Measurements from ENCODE around the gene CELSR1.
"Not testable (repeated sequence)": the region's sequence is repeated elsewhere in the genome, so short reads cannot be mapped to it uniquely, and the experiment has no call there.

The CELSR1 gene

GRCh38 chr22:46399251-46400024 is 138.0 kb downstream of the CELSR1 start:
- H3K9me3 ChIP-seq (ENCODE audit: low read length): peaks cover 2% of the 10 kb centered on the region
- no peaks in the 10 kb centered on the region for H3K27me3 ChIP-seq (ENCODE audit: insufficient read depth, low read length)
- peaks cover 8% of the 10 kb centered on the region for H3K36me3 ChIP-seq (ENCODE audit: insufficient read depth, low read length)

GRCh38 chr22:46397951-46398350 is 139.5 kb downstream of the CELSR1 start:
- Histone ChIP-seq H2AFZ (ENCODE audit: low read depth, low read length) (no peak overlapping the region), H3K9me3 (ENCODE audit: low read length) (peaks cover 2% of the 10 kb centered on the region)

More at GRCh38 chr22:46399251-46400024, 138.0 kb downstream of the CELSR1 start:
- H3K4me3 ChIP-seq (ENCODE audit: low read length): no peak overlapping the region
- no peak overlapping the region for H2AFZ ChIP-seq (ENCODE audit: low read depth, low read length)
- no peaks in the 10 kb centered on the region for H3K4me1 ChIP-seq (ENCODE audit: insufficient read depth, low read length)

GRCh38 chr22:46397514-46397913 is 139.9 kb downstream of the CELSR1 start:
- H2AFZ ChIP-seq (ENCODE audit: low read depth, low read length): no peak overlapping the region
- H3K36me3 ChIP-seq (ENCODE audit: insufficient read depth, low read length): peaks cover 11% of the 10 kb centered on the region
- no peaks in the 10 kb centered on the region for H3K27me3 ChIP-seq (ENCODE audit: insufficient read depth, low read length)
- H3K9me3 ChIP-seq (ENCODE audit: low read length): peaks cover 2% of the 10 kb centered on the region
- H3K4me1 ChIP-seq (ENCODE audit: insufficient read depth, low read length): no peaks in the 10 kb centered on the region
- H3K4me3 ChIP-seq (ENCODE audit: low read length): no peak overlapping the region

More at GRCh38 chr22:46397951-46398350, 139.5 kb downstream of the CELSR1 start:
- H3K36me3 ChIP-seq (ENCODE audit: insufficient read depth, low read length): peaks cover 11% of the 10 kb centered on the region
- no peaks in the 10 kb centered on the region for H3K27me3 ChIP-seq (ENCODE audit: insufficient read depth, low read length)
- H3K4me1 ChIP-seq (ENCODE audit: insufficient read depth, low read length): no peaks in the 10 kb centered on the region
- H3K4me3 ChIP-seq (ENCODE audit: low read length): no peak overlapping the region

- H3K4me1 ChIP-seq (ENCODE audit: insufficient read depth, low read length); H3K4me3 ChIP-seq (ENCODE audit: low read length); H2AFZ ChIP-seq (ENCODE audit: low read depth, low read length); H3K27me3 ChIP-seq (ENCODE audit: insufficient read depth, low read length); H3K9me3 ChIP-seq (ENCODE audit: low read length): not testable (repeated sequence)
- peaks cover 11% of the 10 kb centered on the region for H3K36me3 ChIP-seq (ENCODE audit: insufficient read depth, low read length)
These were observed 140.4 kb downstream of the CELSR1 start for GRCh38 chr22:46397049-46397448.

GRCh38 chr22:46395145-46395544 is 142.3 kb downstream of the CELSR1 start:
- H3K4me3 ChIP-seq (ENCODE audit: low read length): no peak overlapping the region
- no peaks in the 10 kb centered on the region for H3K4me1 ChIP-seq (ENCODE audit: insufficient read depth, low read length)
- no peaks in the 10 kb centered on the region for H3K9me3 ChIP-seq (ENCODE audit: low read length)
- H2AFZ ChIP-seq (ENCODE audit: low read depth, low read length): no peak overlapping the region
- peaks cover 11% of the 10 kb centered on the region for H3K36me3 ChIP-seq (ENCODE audit: insufficient read depth, low read length)
- no peaks in the 10 kb centered on the region for H3K27me3 ChIP-seq (ENCODE audit: insufficient read depth, low read length)

- no peaks in the 10 kb centered on the region for H3K27me3 ChIP-seq (ENCODE audit: insufficient read depth, low read length)
- H2AFZ ChIP-seq (ENCODE audit: low read depth, low read length): no peak overlapping the region
- H3K4me3 ChIP-seq (ENCODE audit: low read length): no peak overlapping the region
- H3K9me3 ChIP-seq (ENCODE audit: low read length): no peaks in the 10 kb centered on the region
- H3K4me1 ChIP-seq (ENCODE audit: insufficient read depth, low read length): no peaks in the 10 kb centered on the region
- peaks cover 10% of the 10 kb centered on the region for H3K36me3 ChIP-seq (ENCODE audit: insufficient read depth, low read length)
These were observed 142.8 kb downstream of the CELSR1 start for GRCh38 chr22:46394622-46395021.

GRCh38 chr22:46393873-46394272 is 143.5 kb downstream of the CELSR1 start:
- H3K27me3 ChIP-seq (ENCODE audit: insufficient read depth, low read length): no peaks in the 10 kb centered on the region
- no peak overlapping the region for H3K4me3 ChIP-seq (ENCODE audit: low read length)
- H3K36me3 ChIP-seq (ENCODE audit: insufficient read depth, low read length): peaks cover 5% of the 10 kb centered on the region

GRCh38 chr22:46392137-46392844 is 145.1 kb downstream of the CELSR1 start:
- Histone ChIP-seq H3K4me1 (ENCODE audit: insufficient read depth, low read length) (no peaks in the 10 kb centered on the region), H3K36me3 (ENCODE audit: insufficient read depth, low read length) (peaks cover 6% of the 10 kb centered on the region), H3K9me3 (ENCODE audit: low read length) (no peaks in the 10 kb centered on the region), H3K27me3 (ENCODE audit: insufficient read depth, low read length) (no peaks in the 10 kb centered on the region), H2AFZ (ENCODE audit: low read depth, low read length) (no peak overlapping the region), H3K4me3 (ENCODE audit: low read length) (no peak overlapping the region)

More at GRCh38 chr22:46393873-46394272, 143.5 kb downstream of the CELSR1 start:
- H2AFZ ChIP-seq (ENCODE audit: low read depth, low read length): no peak overlapping the region
- H3K4me1 ChIP-seq (ENCODE audit: insufficient read depth, low read length): no peaks in the 10 kb centered on the region
- H3K9me3 ChIP-seq (ENCODE audit: low read length): no peaks in the 10 kb centered on the region

GRCh38 chr22:46391486-46392136 is 145.8 kb downstream of the CELSR1 start:
- no peak overlapping the region for H2AFZ ChIP-seq (ENCODE audit: low read depth, low read length)
- no peaks in the 10 kb centered on the region for H3K9me3 ChIP-seq (ENCODE audit: low read length)
- H3K4me1 ChIP-seq (ENCODE audit: insufficient read depth, low read length): no peaks in the 10 kb centered on the region
- no peaks in the 10 kb centered on the region for H3K27me3 ChIP-seq (ENCODE audit: insufficient read depth, low read length)
- H3K4me3 ChIP-seq (ENCODE audit: low read length): no peak overlapping the region
- H3K36me3 ChIP-seq (ENCODE audit: insufficient read depth, low read length): peaks cover 6% of the 10 kb centered on the region

GRCh38 chr22:46390652-46391301 is 146.6 kb downstream of the CELSR1 start:
- no peak overlapping the region for H2AFZ ChIP-seq (ENCODE audit: low read depth, low read length)
- no peaks in the 10 kb centered on the region for H3K9me3 ChIP-seq (ENCODE audit: low read length)
- no peaks in the 10 kb centered on the region for H3K4me1 ChIP-seq (ENCODE audit: insufficient read depth, low read length)
- H3K36me3 ChIP-seq (ENCODE audit: insufficient read depth, low read length): peaks cover 6% of the 10 kb centered on the region
- H3K27me3 ChIP-seq (ENCODE audit: insufficient read depth, low read length): no peaks in the 10 kb centered on the region
- no peak overlapping the region for H3K4me3 ChIP-seq (ENCODE audit: low read length)

- Histone ChIP-seq H3K4me3 (ENCODE audit: low read length) (no peak overlapping the region), H3K36me3 (ENCODE audit: insufficient read depth, low read length) (peaks cover 6% of the 10 kb centered on the region), H3K27me3 (ENCODE audit: insufficient read depth, low read length) (no peaks in the 10 kb centered on the region), H3K4me1 (ENCODE audit: insufficient read depth, low read length) (no peaks in the 10 kb centered on the region), H3K9me3 (ENCODE audit: low read length) (no peaks in the 10 kb centered on the region), H2AFZ (ENCODE audit: low read depth, low read length) (no peak overlapping the region)
These were observed 147.2 kb downstream of the CELSR1 start for GRCh38 chr22:46390105-46390651.

- Histone ChIP-seq H3K9me3 (ENCODE audit: low read length) (no peaks in the 10 kb centered on the region), H3K4me1 (ENCODE audit: insufficient read depth, low read length) (no peaks in the 10 kb centered on the region), H3K36me3 (ENCODE audit: insufficient read depth, low read length) (peaks cover 6% of the 10 kb centered on the region), H3K4me3 (ENCODE audit: low read length) (no peak overlapping the region), H2AFZ (ENCODE audit: low read depth, low read length) (no peak overlapping the region), H3K27me3 (ENCODE audit: insufficient read depth, low read length) (no peaks in the 10 kb centered on the region)
These were observed 148.3 kb downstream of the CELSR1 start for GRCh38 chr22:46389081-46389480.

All from neuron (in vitro differentiated cells).